Measurements from ENCODE around the gene GDF15. TPM values are rescaled to one million over a fixed set of nuclear protein-coding genes. Genes with fewer than 3 reads are reported as not detected.

Gene GDF15
- total RNA-seq, 1 experiment from 2014 or later = 15.1 TPM

DNA sequence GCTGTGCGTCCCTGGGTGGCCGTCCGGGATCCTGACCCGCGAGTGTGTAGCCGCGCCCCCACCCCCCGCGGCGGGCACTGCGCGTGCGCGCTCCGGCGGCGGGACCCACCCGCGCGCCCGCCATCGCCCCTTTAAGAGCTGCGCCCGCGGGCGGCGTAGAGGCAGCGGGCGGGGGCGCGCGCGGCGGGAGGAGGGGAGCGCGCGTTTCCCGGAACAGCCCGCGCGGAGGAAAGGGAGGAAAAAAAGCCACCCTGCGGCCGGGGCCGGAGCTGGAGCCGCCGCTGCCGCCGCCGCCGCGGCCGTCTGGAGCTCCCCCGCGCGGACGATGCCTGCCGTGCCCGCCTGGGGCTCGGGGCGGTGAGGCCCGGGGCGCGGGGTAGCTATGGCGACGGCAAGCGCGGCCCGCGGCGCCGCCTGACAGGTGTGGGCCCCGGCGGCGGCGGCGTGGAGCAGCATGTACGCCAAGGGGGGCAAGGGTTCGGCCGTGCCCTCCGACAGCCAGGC, 33.3 kb downstream of the GDF15 start, which contains the start of gene SSBP4:
SSBP4 (plus strand) TSS at position 204 of the 504 bp plus-strand sequence; CDS start at position 455, 251 bp downstream.
- peaks cover 44% of the 10 kb centered on the region for H3K79me2 ChIP-seq (ENCODE audit: low read depth)
- DNase-seq = peak; percentile 48 to 80
- peaks cover 40% of the 10 kb centered on the region for H4K20me1 ChIP-seq (ENCODE audit: insufficient read depth)
- peak within 1 kb of the TSS; percentile 98 for H3K4me2 ChIP-seq
- ChIA-PET CTCF (interaction anchor here (0.6 to 0.8 kb wide), 5 partner anchors 39 to 254 kb away, joined by 3 to 8 read pairs (median 5); partner anchors contain the start of gene RAB3A), POLR2A (ENCODE audit: unreplicated experiment) (interaction anchor here (0.5 to 0.6 kb wide), 3 partner anchors 96 to 504 kb away, joined by 3 to 5 read pairs (median 3); partner anchors contain the start of genes JUND and LSM4)
- no peak for TF ChIP-seq EZH2 (IDR thresholded peaks at IDR 0.05; ENCODE audit: low read depth)
- TF ChIP-seq, protein P1, sequence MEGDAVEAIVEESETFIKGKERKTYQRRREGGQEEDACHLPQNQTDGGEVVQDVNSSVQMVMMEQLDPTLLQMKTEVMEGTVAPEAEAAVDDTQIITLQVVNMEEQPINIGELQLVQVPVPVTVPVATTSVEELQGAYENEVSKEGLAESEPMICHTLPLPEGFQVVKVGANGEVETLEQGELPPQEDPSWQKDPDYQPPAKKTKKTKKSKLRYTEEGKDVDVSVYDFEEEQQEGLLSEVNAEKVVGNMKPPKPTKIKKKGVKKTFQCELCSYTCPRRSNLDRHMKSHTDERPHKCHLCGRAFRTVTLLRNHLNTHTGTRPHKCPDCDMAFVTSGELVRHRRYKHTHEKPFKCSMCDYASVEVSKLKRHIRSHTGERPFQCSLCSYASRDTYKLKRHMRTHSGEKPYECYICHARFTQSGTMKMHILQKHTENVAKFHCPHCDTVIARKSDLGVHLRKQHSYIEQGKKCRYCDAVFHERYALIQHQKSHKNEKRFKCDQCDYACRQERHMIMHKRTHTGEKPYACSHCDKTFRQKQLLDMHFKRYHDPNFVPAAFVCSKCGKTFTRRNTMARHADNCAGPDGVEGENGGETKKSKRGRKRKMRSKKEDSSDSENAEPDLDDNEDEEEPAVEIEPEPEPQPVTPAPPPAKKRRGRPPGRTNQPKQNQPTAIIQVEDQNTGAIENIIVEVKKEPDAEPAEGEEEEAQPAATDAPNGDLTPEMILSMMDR (conservative IDR thresholded peaks at IDR 0.05) = no peak; the same call in 1 of the 2 replicates
- H3F3A ChIP-seq (ENCODE audit: insufficient read depth, low read depth) = peaks cover 44% of the 10 kb centered on the region
- H3K9me2 ChIP-seq (ENCODE audit: insufficient read depth) = no peaks in the 10 kb centered on the region
- peak within 1 kb of the TSS; percentile 68 for H3K4me3 ChIP-seq
- peaks cover 52% of the 10 kb centered on the region for H3K4me1 ChIP-seq (replicated peaks; ENCODE audit: insufficient read depth)
- intact Hi-C loops (cut with micrococcal nuclease; ENCODE audit: unreplicated experiment) = loop anchor here (5.0 to 10.0 kb wide), 2 partner anchors 164 to 412 kb away; partner anchors contain the start of gene ARRDC2
- peak within 1 kb of the TSS; percentile 77; the same call in 1 of the 2 replicates for H2AFZ ChIP-seq
- no peaks in the 10 kb centered on the region for H3K27me3 ChIP-seq (ENCODE audit: insufficient read depth, low read depth)
- no peaks in the 10 kb centered on the region for H3K36me3 ChIP-seq (ENCODE audit: low read depth)
- no TSS peak for BruUV-seq (replicated peaks)
- H3K27ac ChIP-seq = no peak within 1 kb of the TSS
- H3K9me3 ChIP-seq (ENCODE audit: insufficient read depth, low read depth) = no peaks in the 10 kb centered on the region

DNA sequence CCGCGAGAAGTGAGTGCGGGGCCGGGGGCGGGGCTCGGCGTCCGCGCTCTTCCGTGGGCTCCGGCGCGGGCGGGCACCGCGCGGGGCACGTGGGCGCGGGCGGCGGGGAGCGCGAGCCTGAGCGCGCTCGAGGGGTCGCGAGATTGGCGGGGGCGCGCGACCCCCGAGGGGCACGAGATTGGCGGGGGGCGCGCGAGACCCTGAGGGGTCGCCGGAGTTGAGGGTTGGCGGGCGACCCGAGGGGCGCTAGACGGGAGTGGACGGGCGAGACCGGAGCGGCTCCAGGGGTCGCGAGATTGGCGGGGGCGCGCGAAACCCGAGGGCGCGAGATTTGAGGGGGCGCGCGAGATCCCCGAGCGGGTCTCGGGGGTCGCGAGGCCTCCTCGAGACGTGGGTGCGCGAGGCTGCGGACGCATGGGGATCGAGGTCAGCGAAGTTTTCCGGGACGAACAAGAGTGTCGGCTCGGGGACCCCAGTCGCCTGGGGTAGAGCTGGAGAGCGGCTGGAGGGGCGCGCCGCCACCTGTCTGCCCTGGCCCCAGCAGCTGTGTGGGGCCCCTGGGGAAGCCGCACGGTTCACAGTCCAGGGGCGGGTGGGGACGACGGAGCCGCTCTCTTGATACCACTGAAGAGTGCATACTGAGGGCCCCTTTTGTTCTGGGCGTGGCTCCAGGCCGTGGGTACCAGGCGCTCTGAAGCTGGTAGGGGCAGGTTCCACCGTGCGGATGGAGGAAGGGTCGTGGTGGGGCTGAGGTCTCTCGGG, 33.9 kb downstream of the GDF15 start:
- no TSS peak for BruUV-seq (replicated peaks)
- H3K4me2 ChIP-seq = peak overlapping the region; percentile 76
- H4K20me1 ChIP-seq (ENCODE audit: insufficient read depth) = peaks cover 45% of the 10 kb centered on the region
- peaks cover 38% of the 10 kb centered on the region for H3F3A ChIP-seq (ENCODE audit: insufficient read depth, low read depth)
- no peaks in the 10 kb centered on the region for H3K9me2 ChIP-seq (ENCODE audit: insufficient read depth)
- POLR2A ChIA-PET (ENCODE audit: unreplicated experiment) = interaction anchor here (0.5 kb wide), 1 partner anchor 549 kb away, joined by 6 read pairs; no protein-coding TSS in a partner anchor
- CTCF ChIA-PET = interaction anchor here (0.6 to 0.8 kb wide), 4 partner anchors 40 to 253 kb away, joined by 3 to 8 read pairs (median 4); partner anchors contain the start of gene RAB3A
- H3K79me2 ChIP-seq (ENCODE audit: low read depth) = peaks cover 44% of the 10 kb centered on the region
- peak overlapping the region; percentile 68 for H3K4me3 ChIP-seq
- no peaks in the 10 kb centered on the region for H3K9me3 ChIP-seq (ENCODE audit: insufficient read depth, low read depth)
- peak overlapping the region; percentile 77; the same call in 1 of the 2 replicates for H2AFZ ChIP-seq
- peaks cover 46% of the 10 kb centered on the region for H3K4me1 ChIP-seq (replicated peaks; ENCODE audit: insufficient read depth)
- no peaks in the 10 kb centered on the region for H3K27me3 ChIP-seq (ENCODE audit: insufficient read depth, low read depth)
- no peak overlapping the region for H3K27ac ChIP-seq
- TF ChIP-seq EZH2 (IDR thresholded peaks at IDR 0.05; ENCODE audit: low read depth) = no peak
- TF ChIP-seq, protein P1 (conservative IDR thresholded peaks at IDR 0.05) = no peak
- intact Hi-C loops (cut with micrococcal nuclease; ENCODE audit: unreplicated experiment) = loop anchor here (5.0 to 10.0 kb wide), 2 partner anchors 165 to 413 kb away; partner anchors contain the start of gene ARRDC2
- DNase-seq = no peak
- no peaks in the 10 kb centered on the region for H3K36me3 ChIP-seq (ENCODE audit: low read depth)

DNA sequence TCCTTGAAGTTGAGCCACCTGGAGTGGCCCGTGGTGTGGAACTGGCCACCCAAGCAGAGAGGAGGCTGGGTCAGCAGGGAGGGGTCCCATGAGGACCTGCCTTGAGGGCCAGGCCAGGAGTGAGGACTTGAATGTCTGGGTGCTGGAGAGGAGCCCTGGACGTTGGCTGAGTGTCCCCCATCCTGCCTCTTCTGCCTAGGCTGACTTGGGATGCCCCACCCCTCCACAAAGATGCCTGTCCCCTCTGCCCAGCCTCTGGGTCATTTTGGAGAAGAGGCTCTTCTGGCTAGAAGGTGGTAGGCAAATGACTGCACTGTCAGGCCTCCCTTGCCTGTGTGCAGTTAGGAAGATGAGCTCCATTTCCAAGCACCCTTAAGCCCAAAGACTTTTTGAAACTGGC, 35.0 kb downstream of the GDF15 start:
- Histone ChIP-seq H2AFZ (no peak overlapping the region), H4K20me1 (ENCODE audit: insufficient read depth) (peaks cover 54% of the 10 kb centered on the region), H3K4me3 (peak overlapping the region; percentile 68; the same call in 1 of the 2 replicates), H3K9me2 (ENCODE audit: insufficient read depth) (no peaks in the 10 kb centered on the region), H3F3A (ENCODE audit: insufficient read depth, low read depth) (peaks cover 35% of the 10 kb centered on the region), H3K79me2 (ENCODE audit: low read depth) (peaks cover 44% of the 10 kb centered on the region), H3K4me2 (peak overlapping the region; percentile 76), H3K4me1 (replicated peaks; ENCODE audit: insufficient read depth) (peaks cover 36% of the 10 kb centered on the region), H3K9me3 (ENCODE audit: insufficient read depth, low read depth) (no peaks in the 10 kb centered on the region), H3K36me3 (ENCODE audit: low read depth) (no peaks in the 10 kb centered on the region), H3K27ac (no peak overlapping the region), H3K27me3 (ENCODE audit: insufficient read depth, low read depth) (no peaks in the 10 kb centered on the region)
- POLR2A ChIA-PET (ENCODE audit: unreplicated experiment) = interaction anchor here (0.5 to 0.6 kb wide), 2 partner anchors 435 to 548 kb away, joined by 5 to 6 read pairs; no protein-coding TSS in a partner anchor
- no peak for DNase-seq
- CTCF ChIA-PET = no interaction called here
- TF ChIP-seq EZH2 (IDR thresholded peaks at IDR 0.05; ENCODE audit: low read depth) = no peak
- TF ChIP-seq, protein P1 (conservative IDR thresholded peaks at IDR 0.05) = no peak
- intact Hi-C loops (cut with micrococcal nuclease; ENCODE audit: unreplicated experiment) = no loop called here
- BruUV-seq (replicated peaks) = no TSS peak

Measured in PC-9 (cell line).